ENCODE measurements around the gene PWWP2B.
"Not testable (repeated sequence)": the region's sequence is repeated elsewhere in the genome, so short reads cannot be mapped to it uniquely, and the experiment has no call there.

PWWP2B gene

DNA sequence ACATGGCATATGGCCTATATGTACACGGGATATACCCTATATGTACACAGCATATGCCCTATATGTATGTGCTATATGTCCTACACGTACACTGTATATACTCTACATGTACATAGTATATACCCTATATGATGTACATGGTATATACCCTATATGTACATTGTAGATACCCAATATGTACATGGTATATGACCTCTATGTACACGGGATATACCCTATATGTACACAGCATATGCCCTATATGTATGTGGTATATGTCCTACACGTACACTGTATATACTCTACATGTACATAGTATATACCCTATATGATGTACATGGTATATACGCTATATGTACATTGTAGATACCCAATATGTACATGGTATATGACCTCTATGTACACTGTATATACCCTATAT, 38.3 kb downstream of the PWWP2B start:
- in situ Hi-C loops (cut with HindIII; ENCODE audit: low pct_ligation_motif_present, low pct_unique_long_range_greater_than_20kb, low sequenced_read_pairs); DNase-seq: not testable (repeated sequence)

DNA sequence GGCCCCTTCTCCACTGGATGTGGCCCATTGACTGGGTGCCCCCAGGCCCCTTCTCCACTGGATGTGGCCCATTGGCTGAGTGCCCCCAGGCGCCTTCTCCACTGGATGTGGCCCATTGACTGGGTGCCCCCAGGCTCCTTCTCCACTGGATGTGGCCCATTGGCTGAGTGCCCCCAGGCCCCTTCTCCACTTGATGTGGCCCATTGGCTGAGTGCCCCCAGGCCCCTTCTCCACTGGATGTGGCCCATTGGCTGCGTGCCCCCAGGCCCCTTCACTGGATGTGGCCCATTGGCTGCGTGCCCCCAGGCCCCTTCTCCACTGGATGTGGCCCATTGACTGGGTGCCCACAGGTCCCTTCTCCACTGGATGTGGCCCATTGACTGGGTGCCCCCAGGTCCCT, 39.1 kb downstream of the PWWP2B start:
- in situ Hi-C loops (cut with HindIII; ENCODE audit: low pct_ligation_motif_present, low pct_unique_long_range_greater_than_20kb, low sequenced_read_pairs); DNase-seq: not testable (repeated sequence)

DNA sequence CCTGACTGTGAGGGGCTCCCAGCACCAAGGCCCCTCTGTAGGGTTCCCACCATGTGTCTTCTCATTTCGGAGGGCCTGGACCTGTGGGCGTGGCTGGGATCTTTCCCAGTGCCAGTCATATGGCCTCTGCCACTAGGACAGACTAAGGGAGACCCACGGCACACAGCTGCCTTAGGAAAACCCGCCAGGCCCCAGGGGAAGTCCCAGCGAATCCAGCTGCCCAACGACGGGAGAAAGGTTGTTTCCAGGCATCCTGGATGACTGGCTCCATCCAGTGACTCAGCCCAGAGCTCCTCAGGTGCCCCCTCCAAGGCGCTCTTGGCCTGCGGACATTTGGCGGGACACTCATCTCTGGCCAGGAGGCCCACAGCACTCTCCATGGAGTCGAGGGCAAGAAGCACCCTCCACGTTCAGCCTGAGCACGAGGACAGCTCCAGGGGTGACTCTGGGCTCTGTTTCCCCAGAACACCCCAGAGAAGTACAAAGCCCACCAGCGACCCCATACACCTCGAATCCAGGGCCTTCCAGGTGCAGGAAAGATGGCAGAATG, 39.9 kb downstream of the PWWP2B start:
- in situ Hi-C loops (cut with HindIII; ENCODE audit: low pct_ligation_motif_present, low pct_unique_long_range_greater_than_20kb, low sequenced_read_pairs): no loop called here
- DNase-seq: no peak

DNA sequence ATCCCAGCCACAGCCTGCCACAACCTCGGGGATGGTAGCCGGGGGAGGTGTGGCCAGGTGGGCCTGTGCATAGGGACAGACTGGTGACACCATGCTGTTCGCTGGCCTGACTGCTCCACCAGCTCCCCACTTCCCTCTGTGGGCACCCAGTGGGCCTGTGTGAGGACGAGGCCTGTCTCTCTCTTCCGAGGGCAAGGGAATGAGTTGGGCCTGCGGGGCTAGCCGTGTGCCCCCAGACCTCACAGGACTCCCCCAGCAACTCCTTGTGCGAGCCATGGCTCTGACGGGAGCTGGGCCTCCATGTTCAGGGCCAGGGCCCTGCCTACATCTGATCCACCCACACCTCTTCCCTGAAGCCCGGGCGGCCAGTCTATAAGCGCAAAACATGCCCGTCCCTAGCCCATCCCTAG, 40.5 kb downstream of the PWWP2B start:
- in situ Hi-C loops (cut with HindIII; ENCODE audit: low pct_ligation_motif_present, low pct_unique_long_range_greater_than_20kb, low sequenced_read_pairs): no loop called here
- no peak for DNase-seq

DNA sequence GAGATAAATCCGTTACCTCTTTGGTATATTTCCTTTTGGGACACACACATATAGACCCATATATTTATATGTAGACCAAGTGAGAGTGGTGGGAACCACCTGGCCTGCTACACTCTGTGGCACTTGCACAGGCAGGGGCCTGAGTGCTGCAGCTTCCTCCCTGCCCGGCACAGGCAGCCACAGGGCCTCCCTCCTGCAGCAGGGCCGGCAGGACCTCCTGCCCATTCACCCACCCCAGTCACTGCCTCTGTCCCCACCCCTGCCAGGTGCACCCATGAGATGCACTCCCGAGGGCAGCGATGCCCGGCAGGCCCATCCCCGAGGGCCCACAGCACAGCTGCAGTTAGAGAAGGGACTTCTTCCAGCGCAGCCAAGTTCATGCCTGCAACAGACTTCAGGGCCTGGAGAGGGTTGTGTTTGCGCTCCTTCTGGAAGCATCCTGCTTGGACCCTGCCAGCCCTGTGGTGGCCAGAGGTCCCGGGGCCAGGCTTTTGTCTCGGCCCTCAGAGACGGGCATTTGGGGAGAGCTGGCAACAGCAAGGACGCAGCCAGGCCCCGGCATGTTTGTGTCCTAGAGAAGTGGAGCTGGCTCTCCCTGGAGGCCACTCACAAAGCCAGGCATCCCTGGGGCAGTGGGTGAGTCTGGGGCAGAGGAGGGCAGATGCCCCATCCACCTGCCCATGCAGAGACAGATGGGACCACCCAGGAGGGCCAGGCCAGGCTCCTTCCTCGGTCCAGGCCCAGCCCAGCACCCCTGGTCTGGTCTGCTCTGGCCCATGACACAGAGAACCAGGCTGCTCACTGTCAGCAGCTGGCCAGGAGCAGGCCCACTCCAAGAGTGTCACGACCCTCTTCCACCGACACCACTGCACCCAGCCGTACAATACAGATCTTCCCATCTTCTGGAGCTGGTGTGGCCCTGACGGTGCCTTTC, 41.4 kb downstream of the PWWP2B start:
- in situ Hi-C loops (cut with HindIII; ENCODE audit: low pct_ligation_motif_present, low pct_unique_long_range_greater_than_20kb, low sequenced_read_pairs): no loop called here
- no peak for DNase-seq

DNA sequence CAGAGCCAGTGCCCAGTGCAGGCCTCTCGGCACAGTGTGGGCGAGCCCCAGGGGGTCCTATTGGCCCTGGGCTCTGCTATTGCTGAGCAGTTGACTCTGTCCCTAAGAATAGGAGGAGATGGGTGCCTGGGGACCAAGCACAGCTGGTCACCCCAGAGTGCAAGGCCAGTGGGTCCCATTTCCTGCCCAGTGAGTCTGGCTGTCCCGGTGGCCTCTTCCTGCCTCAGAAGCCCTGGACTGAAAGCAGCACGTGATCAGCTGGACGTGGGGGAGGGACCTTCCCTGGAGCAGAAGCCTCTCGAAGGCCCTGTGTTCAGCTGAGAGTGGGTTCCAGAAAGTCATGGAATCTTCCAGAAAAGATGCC, 42.0 kb downstream of the PWWP2B start:
- no peak for DNase-seq
- in situ Hi-C loops (cut with HindIII; ENCODE audit: low pct_ligation_motif_present, low pct_unique_long_range_greater_than_20kb, low sequenced_read_pairs): no loop called here

DNA sequence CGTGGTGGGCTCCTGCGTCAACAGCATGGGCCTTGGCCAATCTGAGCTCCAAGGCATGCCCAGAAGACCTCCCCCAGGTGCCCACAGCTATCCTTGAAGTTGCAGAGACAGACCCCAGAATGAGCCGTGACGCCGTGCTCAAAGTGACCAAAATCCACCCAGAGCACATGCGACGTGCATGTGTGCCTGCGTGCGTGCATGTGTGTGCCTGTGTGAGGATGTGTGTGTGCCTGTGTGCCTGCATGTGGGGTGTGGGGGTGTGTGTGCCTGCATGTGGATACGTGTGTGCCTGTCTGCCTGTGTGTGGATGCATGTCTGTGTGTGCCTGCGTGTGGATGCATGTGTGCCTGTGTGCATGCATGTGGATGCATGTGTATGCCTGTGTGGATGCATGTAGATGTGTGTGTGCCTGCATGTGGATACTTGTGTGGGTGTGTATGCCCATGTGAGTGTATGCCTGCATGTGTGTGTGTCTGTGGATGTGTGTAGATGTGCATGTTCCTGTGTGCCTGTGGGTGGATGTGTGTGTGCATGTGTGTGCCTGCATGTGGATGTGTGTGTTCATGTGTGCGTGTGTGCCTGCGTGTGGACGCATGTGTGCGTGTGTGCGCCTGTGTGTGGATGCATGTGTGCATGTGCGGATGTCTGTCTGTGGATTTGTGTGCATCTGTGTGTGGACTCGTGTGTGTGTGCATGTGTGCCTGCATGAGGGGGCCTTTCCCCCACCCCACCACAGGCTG, 42.6 kb downstream of the PWWP2B start:
- in situ Hi-C loops (cut with HindIII; ENCODE audit: low pct_ligation_motif_present, low pct_unique_long_range_greater_than_20kb, low sequenced_read_pairs): no loop called here
- no peak for DNase-seq

DNA sequence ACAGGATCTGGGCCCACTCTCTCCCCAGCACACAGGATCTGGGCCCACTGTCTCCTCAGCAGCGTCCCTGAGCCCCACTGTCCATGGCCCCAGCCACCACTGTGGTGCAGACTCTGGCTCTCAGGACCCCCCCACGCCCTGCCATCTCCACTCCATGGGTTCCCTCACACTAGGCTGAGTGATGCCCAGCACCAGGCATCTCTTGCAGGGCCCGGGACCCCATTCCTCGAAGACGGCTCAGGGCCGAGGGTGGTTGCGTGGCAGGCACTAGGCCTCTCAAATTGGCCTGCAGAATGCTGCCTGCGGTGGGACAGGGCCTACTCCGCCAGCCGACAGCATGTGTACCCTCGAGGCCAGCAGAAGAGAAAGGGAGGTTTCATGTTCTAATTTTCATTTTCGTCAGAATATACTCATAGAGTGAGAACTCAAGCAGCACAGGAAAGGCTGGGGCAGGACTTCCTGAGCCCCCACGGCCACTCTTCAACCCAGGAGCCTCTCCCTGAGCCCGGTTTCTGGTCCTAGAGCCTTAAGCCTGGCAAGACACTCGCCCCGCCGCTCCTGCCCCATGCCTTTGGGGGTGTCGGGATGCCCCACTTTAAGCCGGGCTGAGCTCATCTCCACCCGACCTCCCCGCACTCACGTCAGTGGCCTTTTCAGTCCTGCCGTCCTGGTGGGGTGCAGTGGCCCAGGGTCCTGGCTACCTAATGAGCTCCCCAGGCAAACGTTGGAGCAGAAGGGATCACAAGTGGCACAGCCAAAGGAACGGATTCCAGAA, 44.0 kb downstream of the PWWP2B start:
- in situ Hi-C loops (cut with HindIII; ENCODE audit: low pct_ligation_motif_present, low pct_unique_long_range_greater_than_20kb, low sequenced_read_pairs): no loop called here
- DNase-seq: no peak

DNA sequence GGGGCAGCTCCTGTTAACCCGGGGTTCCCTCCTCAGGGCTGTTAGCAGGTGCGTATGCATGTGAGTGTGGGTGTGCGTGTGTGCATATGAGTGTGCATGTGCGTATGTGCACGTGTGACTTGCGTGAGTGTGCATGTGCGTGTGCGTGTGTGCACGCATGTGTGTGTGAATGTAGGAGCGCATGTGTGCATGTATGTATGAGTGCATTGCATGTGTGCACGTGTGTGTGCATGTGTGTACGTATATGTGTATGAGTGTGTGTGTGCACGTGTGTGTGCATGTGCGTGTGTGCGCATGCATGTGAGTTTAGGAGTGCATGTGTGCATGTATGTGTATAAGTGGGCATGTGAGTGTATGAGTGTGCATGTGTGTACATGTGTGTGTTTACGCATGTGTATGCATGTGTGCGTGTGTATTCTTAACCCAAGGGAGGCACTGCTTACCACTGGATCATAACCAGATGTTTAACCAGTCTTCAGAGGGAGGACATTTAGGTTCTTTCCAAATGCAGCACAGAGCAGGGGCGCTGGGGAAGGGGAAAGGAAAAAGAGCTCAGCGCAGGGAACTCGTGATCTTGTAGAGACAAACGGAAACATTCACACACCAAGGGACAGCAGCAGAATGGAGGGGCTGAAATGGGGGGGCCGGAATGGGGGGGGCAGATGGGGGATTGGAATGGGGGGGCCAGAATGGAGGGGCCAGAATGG, 45.0 kb downstream of the PWWP2B start:
- no peak for DNase-seq
- in situ Hi-C loops (cut with HindIII; ENCODE audit: low pct_ligation_motif_present, low pct_unique_long_range_greater_than_20kb, low sequenced_read_pairs): no loop called here

DNA sequence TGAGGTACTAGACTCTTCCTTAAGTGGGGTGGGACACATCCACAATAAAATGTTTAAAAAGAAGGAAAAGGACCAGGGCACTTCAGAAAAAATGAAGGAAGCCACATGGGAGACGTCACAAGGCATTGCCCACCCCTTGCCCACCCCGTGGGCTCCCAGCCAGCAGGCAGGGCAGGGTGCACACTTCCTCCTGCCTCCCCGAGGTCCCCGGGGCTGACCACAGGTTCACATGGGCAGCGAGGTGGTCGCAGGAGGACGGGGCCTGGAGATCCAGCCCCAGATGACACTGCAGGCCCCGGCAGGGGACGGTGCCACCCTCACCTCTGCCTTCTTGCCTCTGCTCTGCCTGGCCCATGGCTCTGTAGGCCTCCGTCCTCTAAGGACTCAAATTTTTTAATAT, 45.6 kb downstream of the PWWP2B start:
- in situ Hi-C loops (cut with HindIII; ENCODE audit: low pct_ligation_motif_present, low pct_unique_long_range_greater_than_20kb, low sequenced_read_pairs): no loop called here
- DNase-seq: no peak

DNA sequence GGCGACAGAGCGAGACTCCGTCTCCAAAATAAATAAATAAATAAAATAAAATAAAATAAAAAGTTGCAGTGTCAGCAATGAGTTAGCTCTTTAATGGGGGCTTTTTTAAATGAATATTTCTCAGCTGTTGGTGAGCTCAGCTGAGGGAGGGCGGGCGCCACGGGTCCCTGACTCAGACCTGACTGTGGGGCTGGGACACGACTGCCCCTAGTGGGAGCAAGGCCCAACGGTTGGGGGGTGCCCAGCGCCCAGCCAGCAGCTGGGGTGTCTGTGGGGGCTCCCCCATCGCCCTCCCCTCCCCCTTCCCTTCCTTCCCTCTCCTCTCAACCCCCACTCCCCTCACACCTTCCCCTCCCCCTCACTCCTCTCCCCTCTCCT, 46.6 kb downstream of the PWWP2B start:
- peak; percentile 58 for DNase-seq
- in situ Hi-C loops (cut with HindIII; ENCODE audit: low pct_ligation_motif_present, low pct_unique_long_range_greater_than_20kb, low sequenced_read_pairs): no loop called here

DNA sequence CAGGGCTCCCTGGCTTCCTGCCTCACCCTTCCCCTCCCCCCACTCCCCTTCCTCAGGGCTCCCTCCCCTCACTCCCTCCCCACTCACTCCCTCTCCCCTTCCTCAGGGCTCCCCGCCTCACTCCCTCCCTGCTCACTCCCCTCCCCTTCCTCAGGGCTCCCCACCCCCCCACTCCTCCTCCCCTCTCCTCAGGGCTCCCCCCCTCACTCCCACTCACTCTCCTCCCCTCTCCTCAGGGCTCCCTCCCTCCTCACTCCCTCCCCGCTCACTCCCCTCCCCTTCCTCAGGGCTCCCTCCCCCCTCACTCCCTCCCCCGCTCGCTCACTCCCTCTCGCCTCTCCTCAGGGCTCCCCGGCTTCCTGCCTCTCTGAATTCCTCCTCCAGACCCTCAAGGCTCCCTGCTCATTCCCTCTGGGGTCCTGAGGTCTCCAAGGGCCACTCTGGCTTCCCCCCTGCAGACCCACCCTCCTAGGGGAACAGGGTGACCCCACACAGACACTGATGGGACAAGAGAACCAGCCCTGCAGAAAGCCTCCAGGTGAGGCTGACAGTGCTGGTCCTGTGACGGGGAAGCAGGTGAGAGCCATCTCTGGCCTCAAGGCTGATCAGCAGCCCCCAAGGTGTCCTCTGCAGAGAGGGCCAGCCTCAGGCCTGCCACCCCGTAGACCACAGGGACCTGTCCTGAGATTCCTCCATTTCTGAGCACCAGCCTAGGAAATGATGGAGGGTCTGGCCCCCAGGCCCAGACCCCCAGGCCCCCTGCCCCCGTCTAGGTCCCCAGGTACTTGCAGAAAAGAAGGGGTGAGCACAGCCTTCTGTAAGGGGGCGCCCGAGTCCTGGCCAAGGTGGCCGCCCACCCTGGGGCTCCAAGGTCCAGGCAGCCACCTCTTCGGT, 47.2 kb downstream of the PWWP2B start:
- DNase-seq: no peak
- in situ Hi-C loops (cut with HindIII; ENCODE audit: low pct_ligation_motif_present, low pct_unique_long_range_greater_than_20kb, low sequenced_read_pairs): no loop called here

DNA sequence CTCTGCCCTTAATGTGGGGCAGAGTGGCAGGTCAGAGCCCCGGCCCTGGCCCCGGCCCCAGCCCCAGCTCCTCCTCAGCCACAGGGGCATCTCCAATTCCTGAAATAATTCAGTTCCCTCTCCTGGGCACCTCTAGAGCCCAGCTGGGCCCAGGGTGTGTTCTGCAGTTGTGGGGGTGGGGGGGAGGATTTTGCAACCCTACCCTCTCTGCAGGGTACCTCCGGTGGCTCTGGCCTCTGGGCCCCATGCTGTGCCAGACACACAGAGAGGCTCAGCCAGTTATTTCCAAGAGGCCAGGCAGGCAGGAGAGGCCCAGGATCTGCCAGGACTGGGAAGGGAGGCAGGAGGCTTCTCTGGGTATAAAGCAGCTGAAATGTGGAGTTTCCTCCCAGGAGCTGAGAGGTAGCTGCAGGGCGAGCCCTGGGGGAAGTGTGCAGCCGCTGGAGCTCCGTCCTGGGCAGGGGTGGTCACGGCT, 47.9 kb downstream of the PWWP2B start:
- no peak for DNase-seq
- in situ Hi-C loops (cut with HindIII; ENCODE audit: low pct_ligation_motif_present, low pct_unique_long_range_greater_than_20kb, low sequenced_read_pairs): no loop called here

DNA sequence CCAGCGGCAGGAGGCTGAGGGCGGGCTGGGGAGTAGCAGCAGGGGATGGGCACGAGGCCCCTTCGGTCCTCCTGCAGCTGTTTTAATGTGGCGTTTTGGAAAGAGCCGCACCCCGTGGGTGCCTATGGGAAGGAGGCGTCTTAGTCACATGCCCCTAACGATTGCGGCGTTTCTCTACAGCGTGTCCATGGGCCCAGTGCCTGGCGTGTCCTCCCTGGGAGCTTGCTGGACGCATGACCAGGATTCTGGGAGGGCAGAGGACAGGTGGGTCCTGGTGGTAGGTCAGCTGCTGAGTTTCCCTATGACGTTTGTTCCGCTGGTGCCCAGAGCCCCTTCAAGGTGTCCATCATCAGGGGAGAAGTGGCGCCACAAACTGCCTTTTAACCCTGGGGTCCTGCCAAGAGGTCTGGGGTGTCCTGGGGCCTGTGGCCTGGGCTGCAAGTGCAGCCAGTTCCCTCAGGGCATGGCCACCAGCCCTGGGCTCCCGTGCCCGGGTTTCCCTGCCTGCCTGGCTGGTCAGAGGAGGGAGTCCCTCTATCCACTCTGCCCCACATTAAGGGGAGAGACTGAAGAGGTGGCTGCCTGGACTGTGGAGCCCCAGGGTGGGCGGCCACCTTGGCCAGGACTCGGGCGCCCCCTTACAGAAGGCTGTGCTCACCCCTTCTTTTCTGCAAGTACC, 48.7 kb downstream of the PWWP2B start:
- no peak for DNase-seq
- in situ Hi-C loops (cut with HindIII; ENCODE audit: low pct_ligation_motif_present, low pct_unique_long_range_greater_than_20kb, low sequenced_read_pairs): no loop called here

DNA sequence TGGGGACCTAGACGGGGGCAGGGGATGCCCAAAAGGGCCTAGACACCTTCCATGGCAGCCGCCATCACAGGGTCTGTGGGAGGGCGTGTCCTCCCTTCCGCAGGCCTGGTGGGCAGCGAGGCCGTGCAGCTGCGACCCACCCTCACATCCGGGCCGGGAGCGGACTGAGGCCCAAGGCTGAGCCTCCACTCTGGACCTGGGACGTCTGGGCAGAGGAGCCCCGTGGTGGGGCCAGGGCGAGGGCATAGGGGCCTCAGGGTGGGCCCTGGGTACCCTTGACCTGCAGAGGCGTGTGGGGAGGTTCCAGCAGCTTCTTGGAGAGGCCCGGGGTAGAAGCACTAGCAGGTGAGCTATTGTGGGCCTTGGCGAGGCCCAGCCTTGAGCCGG, 49.2 kb downstream of the PWWP2B start:
- no peak for DNase-seq
- in situ Hi-C loops (cut with HindIII; ENCODE audit: low pct_ligation_motif_present, low pct_unique_long_range_greater_than_20kb, low sequenced_read_pairs): no loop called here

DNA sequence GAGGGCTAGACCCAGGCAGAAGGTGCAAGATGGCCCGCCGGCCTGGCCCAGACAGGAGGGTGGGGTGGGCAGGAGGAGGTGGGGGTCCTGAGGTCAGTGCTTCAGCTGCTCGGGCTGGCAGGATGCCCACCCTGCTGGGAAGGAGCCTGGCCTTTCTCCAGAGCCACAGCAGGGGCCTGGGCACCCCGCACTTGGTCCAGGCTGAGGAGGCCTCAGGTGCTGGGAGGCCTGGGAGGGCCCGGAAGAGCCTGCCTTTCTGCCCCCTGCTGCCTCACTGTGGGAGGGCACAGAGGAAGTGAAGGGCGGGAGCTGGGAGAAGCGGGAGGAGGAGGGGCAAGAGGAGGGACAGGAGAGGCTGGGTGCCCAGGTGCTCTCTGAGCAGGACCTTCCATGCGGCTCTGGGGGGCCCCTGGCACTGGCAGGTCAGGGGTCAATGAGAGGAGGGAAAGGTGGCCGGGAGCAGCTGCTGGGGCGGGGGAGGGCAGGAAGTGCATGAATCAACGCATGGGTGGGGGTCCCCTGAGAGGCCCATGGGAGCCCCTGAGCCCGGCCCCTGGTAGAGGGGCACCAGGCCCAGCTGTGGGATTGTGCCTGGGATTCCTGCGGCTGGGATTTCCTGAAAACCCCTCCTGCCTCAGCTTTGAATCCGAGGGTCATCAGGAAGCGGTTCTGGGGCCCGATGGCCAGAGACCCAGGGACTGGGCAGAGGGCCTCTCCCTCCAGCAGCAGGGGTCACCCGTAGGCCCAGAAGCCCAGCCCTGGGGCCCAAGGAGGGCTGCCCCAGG, 49.9 kb downstream of the PWWP2B start:
- in situ Hi-C loops (cut with HindIII; ENCODE audit: low pct_ligation_motif_present, low pct_unique_long_range_greater_than_20kb, low sequenced_read_pairs): no loop called here
- peak; percentile 89 for DNase-seq
